Astrocyte of the spinal cord (primary cell): ENCODE measurements around the gene P4HB.

Experiments
- DNase-seq: peaks from one replicate; pipeline ENCODE4 v3.0.0; 2011; ENCODE audit warnings: low read depth, low spot score
- H3K4me3 ChIP-seq: 2 replicates; pipeline ENCODE4 v1.5.1; 2011; ENCODE audit warnings: low read depth, mild to moderate bottlenecking, low read length, moderate library complexity
- CTCF ChIP-seq: IDR thresholded peaks from 2 replicates; pipeline ENCODE4 v1.5.1; 2012; ENCODE audit warnings: low read depth, mild to moderate bottlenecking, low read length, inconsistent platforms
- in situ Hi-C: cut with HindIII; loops from 2 replicates; pipeline ENCODE4 v1.10.0; 2017; ENCODE audit warnings: low sequenced_read_pairs

The P4HB gene

GRCh38 chr17:81901167-81902022, 41.1 kb upstream of the P4HB start:
- no peak for TF ChIP-seq CTCF
- no peak for DNase-seq
- H3K4me3 ChIP-seq: no peak overlapping the region
- in situ Hi-C loops: no loop called here

GRCh38 chr17:81900181-81900820, 40.0 kb upstream of the P4HB start:
- no peak for TF ChIP-seq CTCF
- DNase-seq: no peak
- H3K4me3 ChIP-seq: no peak overlapping the region
- in situ Hi-C loops: no loop called here

- TF ChIP-seq CTCF: no peak
- H3K4me3 ChIP-seq: no peak overlapping the region
- in situ Hi-C loops: no loop called here
- DNase-seq: no peak
Measured at GRCh38 chr17:81899514-81900166, 39.3 kb upstream of the P4HB start.

- in situ Hi-C loops: no loop called here
- no peak for DNase-seq
- H3K4me3 ChIP-seq: no peak overlapping the region
- TF ChIP-seq CTCF: no peak
Measured at GRCh38 chr17:81898885-81899284, 38.5 kb upstream of the P4HB start.

- DNase-seq: peak; percentile 94
- TF ChIP-seq CTCF: no peak
- in situ Hi-C loops: no loop called here
- H3K4me3 ChIP-seq: no peak overlapping the region
Measured at GRCh38 chr17:81898029-81898866, 37.9 kb upstream of the P4HB start.

GRCh38 chr17:81895400-81895799, 35.1 kb upstream of the P4HB start:
- in situ Hi-C loops: no loop called here
- no peak overlapping the region for H3K4me3 ChIP-seq
- no peak for DNase-seq
- TF ChIP-seq CTCF: no peak
